H9 (cell line): ENCODE measurements around the gene CYP2D6. TPM values are rescaled to one million over a fixed set of nuclear protein-coding genes. Genes with fewer than 3 reads are reported as not detected.

Source experiments
- DNase-seq: peaks from one replicate; pipeline ENCODE4 v3.0.0-alpha.2; 2017
- H2AFZ ChIP-seq: one replicate; pipeline ENCODE4 v1.6.1; 2013; ENCODE audit warnings: mild to moderate bottlenecking, low read length, control low read depth, moderate library complexity
- H2AK5ac ChIP-seq: 2 replicates; pipeline ENCODE4 v1.6.1; 2013; ENCODE audit warnings: low read length, control low read depth, mixed read lengths; ENCODE audit not compliant: insufficient read length
- H2BK120ac ChIP-seq: one replicate; pipeline ENCODE4 v1.6.1; 2013; ENCODE audit warnings: low read depth, mild to moderate bottlenecking, low read length, control low read depth, inconsistent platforms; ENCODE audit not compliant: poor library complexity, severe bottlenecking
- H2BK12ac ChIP-seq: 2 replicates; pipeline ENCODE4 v1.6.1; 2013; ENCODE audit warnings: low read length, control low read depth, mixed read lengths, low read depth; ENCODE audit not compliant: insufficient read length
- H2BK15ac ChIP-seq: 2 replicates; pipeline ENCODE4 v1.6.1; 2013; ENCODE audit warnings: low read depth, low read length, control low read depth
- H2BK20ac ChIP-seq: one replicate; pipeline ENCODE4 v1.6.1; 2013; ENCODE audit warnings: low read depth, mild to moderate bottlenecking, low read length, control low read depth, inconsistent platforms; ENCODE audit not compliant: poor library complexity, severe bottlenecking
- H2BK5ac ChIP-seq: 2 replicates; pipeline ENCODE4 v1.6.1; 2013; ENCODE audit warnings: low read length, control low read depth, mixed read lengths; ENCODE audit not compliant: insufficient read length
- H3K14ac ChIP-seq: 2 replicates; pipeline ENCODE4 v1.6.1; 2013; ENCODE audit warnings: low read length, control low read depth; ENCODE audit not compliant: insufficient read depth
- H3K18ac ChIP-seq: 2 replicates; pipeline ENCODE4 v1.6.1; 2013; ENCODE audit warnings: low read depth, mild to moderate bottlenecking, mixed read lengths, low read length, control low read depth; ENCODE audit not compliant: insufficient read length
- H3K23ac ChIP-seq: 2 replicates; pipeline ENCODE4 v1.6.1; 2013; ENCODE audit warnings: low read length, control low read depth, mixed read lengths, low read depth; ENCODE audit not compliant: insufficient read length
- H3K23me2 ChIP-seq: 2 replicates; pipeline ENCODE4 v1.6.1; 2013; ENCODE audit warnings: low read depth, mild to moderate bottlenecking, mixed read lengths, low read length, control low read depth; ENCODE audit not compliant: insufficient read length, poor library complexity, severe bottlenecking
- H3K27ac ChIP-seq: 2 replicates; pipeline ENCODE4 v1.5.1; 2013; ENCODE audit warnings: low read length, control low read depth, mixed read lengths, low read depth; ENCODE audit not compliant: insufficient read length
- H3K27me3 ChIP-seq: 2 replicates; pipeline ENCODE4 v1.6.1; 2013; ENCODE audit warnings: low read length, control low read depth, inconsistent platforms; ENCODE audit not compliant: insufficient read depth
- H3K4ac ChIP-seq: 2 replicates; pipeline ENCODE4 v1.6.1; 2013; ENCODE audit warnings: low read depth, mild to moderate bottlenecking, control low read depth, inconsistent platforms, low read length, moderate library complexity
- H3K4me1 ChIP-seq: 2 replicates; pipeline ENCODE4 v1.6.1; 2013; ENCODE audit warnings: low read length, control low read depth, inconsistent platforms; ENCODE audit not compliant: insufficient read depth
- H3K4me2 ChIP-seq: 2 replicates; pipeline ENCODE4 v1.6.1; 2013; ENCODE audit warnings: low read length, control low read depth, mixed read lengths; ENCODE audit not compliant: insufficient read length, insufficient read depth
- H3K56ac ChIP-seq: 2 replicates; pipeline ENCODE4 v1.6.1; 2013; ENCODE audit warnings: low read depth, mild to moderate bottlenecking, mixed read lengths, low read length, control low read depth; ENCODE audit not compliant: insufficient read length
- H3K79me1 ChIP-seq: 2 replicates; pipeline ENCODE4 v1.6.1; 2013; ENCODE audit warnings: low read depth, mild to moderate bottlenecking, moderate library complexity, low read length, control low read depth, inconsistent platforms; ENCODE audit not compliant: insufficient read depth, poor library complexity, severe bottlenecking
- H3K79me2 ChIP-seq: 2 replicates; pipeline ENCODE4 v1.6.1; 2013; ENCODE audit warnings: low read length, control low read depth, inconsistent platforms; ENCODE audit not compliant: insufficient read depth
- H3K9ac ChIP-seq: 2 replicates; pipeline ENCODE4 v1.6.1; 2013; ENCODE audit warnings: low read length, control low read depth, mixed read lengths; ENCODE audit not compliant: insufficient read length; ENCODE audit errors: extremely low read depth
- H3K9me3 ChIP-seq: one replicate; pipeline ENCODE4 v1.6.1; 2013; ENCODE audit warnings: low read depth, low read length, inconsistent platforms; ENCODE audit not compliant: control insufficient read depth
- H3T11ph ChIP-seq: one replicate; pipeline ENCODE4 v1.6.1; 2013; ENCODE audit warnings: mild to moderate bottlenecking, low read length, control low read depth, inconsistent platforms
- H4K20me1 ChIP-seq: one replicate; pipeline ENCODE4 v1.6.1; 2013; ENCODE audit not compliant: control insufficient read depth, insufficient read length, insufficient read depth
- H4K5ac ChIP-seq: 2 replicates; pipeline ENCODE4 v1.6.1; 2013; ENCODE audit warnings: low read depth, mild to moderate bottlenecking, mixed read lengths, low read length, control low read depth; ENCODE audit not compliant: insufficient read length
- H4K8ac ChIP-seq: replicated peaks from 2 replicates; pipeline ENCODE4 v1.6.1; 2013; ENCODE audit warnings: low read length, control low read depth, mixed read lengths, low read depth; ENCODE audit not compliant: insufficient read length
- H4K91ac ChIP-seq: 2 replicates; pipeline ENCODE4 v1.6.1; 2013; ENCODE audit warnings: low read depth, mild to moderate bottlenecking, moderate library complexity, mixed read lengths, low read length, control low read depth; ENCODE audit not compliant: insufficient read length
- H3K27ac Mint-ChIP-seq, 3 experiments: 2 replicates in 2 of 3; 3 replicates in 1 of 3; pipeline ENCODE4 v1.8.0; 2020 to 2021; ENCODE audit warnings: mixed read lengths in 3 of 3, mild to moderate bottlenecking in 1 of 3, moderate library complexity in 1 of 3
- H3K27me3 Mint-ChIP-seq: 2 replicates; pipeline ENCODE4 v1.8.0; 2021; ENCODE audit warnings: low read depth, mild to moderate bottlenecking, moderate library complexity, mixed read lengths
- H3K36me3 Mint-ChIP-seq, 3 experiments: 2 replicates in 2 of 3; 3 replicates in 1 of 3; pipeline ENCODE4 v1.8.0; 2020 to 2021; ENCODE audit warnings: low read depth in 3 of 3, mixed read lengths in 3 of 3; ENCODE audit not compliant: insufficient read depth in 1 of 3
- H3K4me1 Mint-ChIP-seq, 2 experiments: 2 replicates each; pipeline ENCODE4 v1.8.0; 2020; ENCODE audit warnings: mixed read lengths in 2 of 2
- H3K4me3 Mint-ChIP-seq, 2 experiments: 2 replicates in 1 of 2; 3 replicates in 1 of 2; pipeline ENCODE4 v1.8.0; 2020 to 2021; ENCODE audit warnings: mild to moderate bottlenecking in 2 of 2, mixed read lengths in 2 of 2, moderate library complexity in 1 of 2
- H3K9me3 Mint-ChIP-seq, 2 experiments: 2 replicates in 1 of 2; 3 replicates in 1 of 2; pipeline ENCODE4 v1.8.0; 2020; ENCODE audit warnings: mild to moderate bottlenecking in 2 of 2, mixed read lengths in 2 of 2, moderate library complexity in 1 of 2
- CTCF ChIP-seq: fragments of 200-600 bp; sonication (generic); conservative IDR thresholded peaks from 3 replicates; pipeline ENCODE4 v1.8.0; 2021; ENCODE audit warnings: antibody characterized with exemption, mild to moderate bottlenecking
- WGBS: extraction: QIAGEN DNeasy Blood & Tissue Kit; methylation state at CpG from one replicate; pipeline ENCODE4 v1.1.7; 2013; ENCODE audit warnings: missing lambda C conversion rate, low lambda C conversion rate, mixed read lengths; ENCODE audit not compliant: insufficient read length; ENCODE audit errors: extremely low coverage; 5-methylcytosine and 5-hydroxymethylcytosine counted together
- total RNA-seq: library from RNA; stranded (reverse); gene quantifications from 2 replicates; pipeline ENCODE4 v1.2.1, GENCODE V29; 2021

The CYP2D6 gene
- total RNA-seq, 1 experiment from 2014 or later: 2.3 TPM

GRCh38 chr22:42160251-42160650, 29.6 kb upstream of the CYP2D6 start:
- H3K27ac ChIP-seq: no peak overlapping the region
- no peak overlapping the region for H2BK120ac ChIP-seq
- H3K4me1 Mint-ChIP-seq: no peaks in the 10 kb centered on the region
- H4K20me1 ChIP-seq: no peaks in the 10 kb centered on the region
- no peak overlapping the region for H3K9ac ChIP-seq
- H3K27ac Mint-ChIP-seq: no peak overlapping the region
- H3K4me3 Mint-ChIP-seq: no peak overlapping the region
- H3K23me2 ChIP-seq: no peaks in the 10 kb centered on the region
- no peaks in the 10 kb centered on the region for H3K4me1 ChIP-seq
- H3K79me1 ChIP-seq: no peaks in the 10 kb centered on the region
- H3T11ph ChIP-seq: no peak overlapping the region
- no peak overlapping the region for H4K5ac ChIP-seq
- H2AK5ac ChIP-seq: no peak overlapping the region
- no peak overlapping the region for H2BK5ac ChIP-seq
- no peak overlapping the region for H3K14ac ChIP-seq
- H3K27me3 ChIP-seq: no peaks in the 10 kb centered on the region
- H3K4me2 ChIP-seq: no peak overlapping the region
- H3K4ac ChIP-seq: no peak overlapping the region
- no peaks in the 10 kb centered on the region for H3K79me2 ChIP-seq
- H4K8ac ChIP-seq: no peak overlapping the region
- H2AFZ ChIP-seq: no peak overlapping the region
- no CpG with 5 or more reads among the region's 4 CpGs for WGBS
- H4K91ac ChIP-seq: no peak overlapping the region
- H2BK12ac ChIP-seq: no peak overlapping the region
- DNase-seq: no peak
- peaks cover under 1 to 29% (median 11%) of the 10 kb centered on the region in 3 experiments; a peak in 6 of 7 replicates for H3K36me3 Mint-ChIP-seq
- no peak overlapping the region for H2BK15ac ChIP-seq
- no peak overlapping the region for H3K18ac ChIP-seq
- TF ChIP-seq CTCF: no peak
- no peaks in the 10 kb centered on the region for H3K9me3 Mint-ChIP-seq
- no peak overlapping the region for H2BK20ac ChIP-seq
- no peak overlapping the region for H3K56ac ChIP-seq
- no peak overlapping the region for H3K23ac ChIP-seq
- peaks cover 2% of the 10 kb centered on the region; the same call in 1 of the 2 replicates for H3K27me3 Mint-ChIP-seq
- H3K9me3 ChIP-seq: no peaks in the 10 kb centered on the region
